ENCODE data around the gene SNCAIP.
"Not testable (repeated sequence)": the region's sequence is repeated elsewhere in the genome, so short reads cannot be mapped to it uniquely, and the experiment has no call there.

Gene SNCAIP

DNA sequence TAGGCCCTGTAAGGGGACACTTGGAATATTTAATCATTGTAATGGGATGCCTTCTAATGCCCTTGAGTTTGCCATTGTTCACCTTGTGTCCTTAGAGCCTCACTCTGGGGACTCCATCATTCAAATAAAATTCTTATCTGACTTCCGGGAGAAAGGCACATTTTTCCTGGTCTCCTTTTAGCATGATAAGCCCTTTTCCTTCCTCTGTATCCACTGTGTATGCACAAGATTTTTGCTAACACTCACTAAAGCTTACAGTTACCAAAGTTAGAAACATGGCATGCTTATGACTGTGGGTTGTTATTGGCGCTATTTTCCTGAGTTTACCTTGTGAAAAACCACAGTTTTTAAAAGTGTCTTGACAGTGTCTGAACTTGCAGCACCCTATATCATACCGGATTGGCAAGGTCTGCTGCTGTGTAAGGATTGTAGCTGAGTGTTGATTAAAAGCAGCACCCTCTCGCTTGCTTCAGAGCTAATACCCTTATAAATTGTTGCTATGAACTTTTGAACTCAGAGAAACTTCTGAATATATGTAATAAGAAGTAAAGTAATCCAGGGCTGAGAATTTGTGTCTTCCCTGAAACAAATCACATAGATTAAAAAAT is 46.4 kb downstream of the SNCAIP start:
- no peak for DNase-seq (ENCODE audit: low spot score)

GRCh38 chr5:122362361-122362760 is 50.3 kb downstream of the SNCAIP start:
- no peak for DNase-seq (ENCODE audit: low spot score)

GRCh38 chr5:122363623-122364022 is 51.6 kb downstream of the SNCAIP start:
- no peak for DNase-seq (ENCODE audit: low spot score)

DNA sequence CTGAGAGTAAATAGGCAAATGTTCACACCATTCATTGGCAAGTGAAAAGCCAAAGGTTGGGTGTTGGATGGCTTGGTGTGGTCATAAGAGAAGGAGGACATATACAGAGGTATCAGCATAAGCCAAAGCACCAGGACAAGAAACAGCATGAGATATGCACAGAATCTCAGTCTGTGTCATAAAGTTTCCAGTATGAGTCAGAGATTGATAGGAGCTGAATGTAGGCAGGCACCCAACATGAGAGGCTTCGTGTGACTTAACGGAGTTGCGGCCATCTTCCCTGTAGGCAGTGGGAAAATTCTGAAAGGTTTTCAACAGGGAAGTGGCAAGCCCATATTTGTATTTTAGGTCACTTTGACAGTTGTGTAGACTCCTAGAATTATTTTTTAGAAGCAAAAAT is 54.5 kb downstream of the SNCAIP start:
- DNase-seq (ENCODE audit: low spot score): no peak

- DNase-seq (ENCODE audit: low spot score): no peak
These were observed 55.4 kb downstream of the SNCAIP start for GRCh38 chr5:122367456-122367855.

GRCh38 chr5:122368510-122369251 is 56.6 kb downstream of the SNCAIP start:
- no peak for DNase-seq (ENCODE audit: low spot score)

DNA sequence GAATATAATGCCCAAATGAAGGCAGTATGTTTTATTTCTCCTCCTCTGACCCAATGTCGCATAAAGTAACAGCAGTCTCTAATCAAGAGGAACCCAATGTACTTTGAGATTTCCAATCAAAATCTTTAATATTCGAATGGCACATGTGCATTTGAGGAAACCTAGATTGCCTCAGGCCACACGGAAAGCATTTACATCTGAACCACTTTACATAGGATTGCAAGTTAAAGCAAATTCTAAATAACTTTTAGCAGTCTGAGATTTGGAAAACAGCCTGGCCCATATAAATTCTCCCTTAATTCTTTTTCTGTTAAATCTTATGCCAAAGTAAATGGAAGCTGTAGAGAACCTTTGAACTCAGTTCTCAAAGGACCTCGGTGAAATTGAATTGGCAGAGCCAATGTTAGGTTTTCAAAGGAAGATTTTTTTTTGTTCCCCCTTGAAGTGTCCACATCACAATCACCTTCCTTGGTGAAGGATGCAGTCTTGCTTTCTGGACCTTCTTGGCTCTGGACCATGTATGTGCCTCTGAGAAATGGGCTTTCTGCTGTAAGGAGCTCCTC is 57.3 kb downstream of the SNCAIP start:
- no peak for DNase-seq (ENCODE audit: low spot score)

- DNase-seq (ENCODE audit: low spot score): no peak
These were observed 59.6 kb downstream of the SNCAIP start for GRCh38 chr5:122371511-122372151.

- no peak for DNase-seq (ENCODE audit: low spot score)
These were observed 62.1 kb downstream of the SNCAIP start for GRCh38 chr5:122374110-122374509.

DNA sequence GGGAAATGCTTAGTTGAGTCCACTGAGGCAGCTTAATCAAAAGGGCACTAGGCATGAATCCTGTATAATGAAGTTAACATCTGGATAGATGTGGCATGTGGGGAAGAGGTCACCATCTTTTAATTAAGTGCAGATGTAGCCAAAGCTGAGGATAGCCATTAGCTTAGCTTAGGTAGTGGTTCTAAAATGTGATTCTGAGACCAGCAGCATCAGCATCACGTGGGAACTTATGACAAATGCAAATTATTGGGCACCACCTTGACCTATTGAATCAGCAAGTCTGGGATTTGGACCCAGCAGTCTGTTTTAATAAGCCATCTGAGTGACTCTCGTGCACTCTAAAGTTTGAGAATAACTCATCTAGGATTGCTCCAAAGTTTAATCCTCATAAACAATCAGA is 63.8 kb downstream of the SNCAIP start:
- DNase-seq (ENCODE audit: low spot score): no peak

DNA sequence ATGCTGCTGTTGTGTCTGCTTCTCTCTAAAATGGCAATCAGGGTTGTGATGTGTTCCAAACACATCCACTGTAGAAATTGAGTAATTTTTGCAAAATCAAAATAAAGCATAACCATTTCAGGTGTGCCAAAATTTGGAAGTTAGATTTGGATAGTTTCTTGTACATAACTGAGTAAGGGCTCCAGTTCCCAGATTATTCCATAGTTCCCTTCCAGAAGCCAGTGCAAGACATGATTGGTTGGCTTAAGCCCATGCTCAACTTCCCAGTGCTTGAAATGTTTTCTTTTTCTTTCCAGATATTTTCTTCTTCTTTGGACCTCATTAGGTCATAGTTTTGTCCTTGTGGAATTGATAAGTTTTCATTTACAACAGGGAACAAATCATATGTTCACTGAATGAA is 64.2 kb downstream of the SNCAIP start:
- no peak for DNase-seq (ENCODE audit: low spot score)

DNA sequence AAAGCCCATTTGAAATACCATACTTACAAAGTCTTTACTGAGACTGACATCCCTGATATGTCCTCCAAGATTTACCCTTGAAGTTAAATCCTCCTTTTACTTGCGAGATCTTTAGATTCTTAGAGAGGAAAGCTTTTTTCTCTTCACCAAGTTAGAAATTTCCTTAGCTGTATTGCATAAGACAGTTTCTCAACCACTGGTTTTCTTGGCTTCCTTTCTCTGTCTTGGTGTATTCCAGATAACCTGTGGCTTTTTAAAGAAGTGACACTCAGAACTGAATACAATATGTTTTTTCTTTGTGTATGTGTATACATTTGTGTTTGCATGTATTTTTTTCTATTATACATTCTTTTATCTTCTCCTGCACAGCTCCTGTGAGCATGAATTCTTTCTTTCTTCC is 65.0 kb downstream of the SNCAIP start:
- DNase-seq (ENCODE audit: low spot score): no peak

GRCh38 chr5:122382938-122383337 is 70.9 kb downstream of the SNCAIP start:
- not testable (repeated sequence) for DNase-seq (ENCODE audit: low spot score)

DNA sequence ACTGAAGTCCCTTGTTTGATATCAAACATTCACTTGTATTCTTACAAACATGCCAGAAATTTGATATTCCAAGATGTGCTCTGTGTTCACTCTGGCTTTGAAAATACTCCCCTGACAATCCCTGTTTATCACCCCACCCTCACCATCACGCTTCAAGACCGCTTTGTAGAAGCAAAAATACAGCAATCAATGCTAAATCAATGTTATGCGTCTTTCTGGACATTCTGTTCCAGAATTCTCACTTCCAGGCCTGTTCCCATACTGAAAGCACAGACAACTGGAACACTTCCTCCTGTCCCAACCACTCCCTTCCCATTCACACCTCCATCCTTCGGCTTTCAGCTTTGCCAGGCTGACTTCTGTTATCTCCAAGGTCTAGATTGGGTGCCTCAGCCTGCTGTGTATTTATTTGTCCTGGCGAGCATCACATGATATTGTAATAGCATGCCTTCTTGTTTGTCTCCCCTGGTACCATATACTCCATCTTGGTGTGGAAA is 72.8 kb downstream of the SNCAIP start:
- no peak for DNase-seq (ENCODE audit: low spot score)

DNA sequence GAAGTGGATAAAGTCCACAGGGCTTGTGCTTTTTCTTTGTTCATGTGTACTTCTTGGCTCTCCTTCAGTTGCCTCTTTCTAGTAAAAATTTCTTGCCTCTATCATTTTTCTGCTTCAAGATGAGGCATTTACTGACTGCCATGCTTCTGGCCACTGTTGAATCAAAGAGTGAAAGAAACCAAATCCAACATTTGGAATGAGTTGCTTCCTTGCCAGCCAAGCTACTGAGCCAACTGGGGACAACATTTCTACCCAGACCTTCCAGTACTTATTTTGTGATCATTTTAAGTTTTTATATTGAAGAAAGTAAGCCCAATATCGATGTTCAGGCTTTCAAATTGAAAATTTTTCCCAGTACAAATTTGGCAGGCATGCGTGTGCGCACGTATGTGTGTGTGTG is 73.2 kb downstream of the SNCAIP start:
- no peak for DNase-seq (ENCODE audit: low spot score)

DNA sequence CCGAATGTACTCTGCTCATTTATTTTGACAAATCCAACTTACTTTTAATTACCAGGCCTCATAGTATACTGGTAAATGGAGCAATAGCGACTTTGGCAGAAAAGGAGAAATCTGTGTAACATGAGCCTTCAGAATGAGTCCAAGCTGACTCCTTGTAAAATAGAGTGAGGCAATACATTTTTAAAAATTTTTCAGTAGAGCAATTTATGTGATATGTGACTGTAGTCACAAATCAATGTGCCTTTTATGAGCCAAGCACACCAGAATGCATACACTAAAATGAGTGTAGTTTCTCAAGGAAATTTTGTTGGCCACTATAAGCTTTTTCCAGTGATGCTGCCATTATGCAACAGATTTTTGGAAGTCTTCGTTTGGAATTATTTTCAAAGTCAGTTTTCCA is 73.8 kb downstream of the SNCAIP start:
- DNase-seq (ENCODE audit: low spot score): no peak

DNA sequence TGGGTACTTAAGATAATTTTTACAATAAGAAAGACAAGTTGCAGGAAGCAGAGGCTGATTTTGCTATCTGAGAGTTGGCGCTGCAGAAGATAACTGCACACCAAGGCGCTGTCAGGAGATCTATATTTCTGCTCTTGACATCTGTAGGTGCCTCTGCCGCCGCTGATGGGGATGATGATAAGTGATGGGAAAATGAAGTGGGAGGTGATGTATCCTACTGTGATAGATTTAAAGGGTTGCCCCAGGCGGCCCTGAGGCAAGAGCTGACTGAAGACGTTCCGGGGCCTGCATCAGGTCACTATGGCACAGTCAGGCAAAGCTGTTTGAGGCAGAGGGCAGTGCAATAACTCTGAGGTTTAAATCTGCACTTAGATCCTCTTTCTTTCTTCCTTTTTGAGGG is 78.1 kb downstream of the SNCAIP start:
- no peak for DNase-seq (ENCODE audit: low spot score)

GRCh38 chr5:122390694-122391093 is 78.7 kb downstream of the SNCAIP start:
- no peak for DNase-seq (ENCODE audit: low spot score)

DNA sequence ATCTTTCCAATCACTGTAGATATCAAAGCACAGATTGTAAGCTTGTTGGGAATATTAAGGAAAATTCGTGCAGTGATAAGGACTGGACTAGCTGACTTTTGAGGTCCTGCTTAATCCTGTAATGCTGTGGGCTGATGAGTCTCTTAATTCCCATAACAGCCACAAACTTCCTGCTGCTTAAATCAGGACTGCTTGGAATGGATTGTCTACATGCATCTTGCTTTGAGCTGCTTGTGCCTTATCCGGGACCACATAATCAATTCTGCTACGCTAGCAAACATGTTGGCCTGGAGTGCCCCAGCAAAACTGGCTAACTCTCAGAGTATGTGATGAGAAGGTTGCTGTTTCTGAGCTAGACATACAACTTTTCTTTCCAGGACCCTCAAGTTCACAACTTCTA is 79.6 kb downstream of the SNCAIP start:
- no peak for DNase-seq (ENCODE audit: low spot score)

GRCh38 chr5:122392224-122392623 is 80.2 kb downstream of the SNCAIP start:
- no peak for DNase-seq (ENCODE audit: low spot score)

GRCh38 chr5:122392824-122393223 is 80.8 kb downstream of the SNCAIP start:
- DNase-seq (ENCODE audit: low spot score): no peak

DNA sequence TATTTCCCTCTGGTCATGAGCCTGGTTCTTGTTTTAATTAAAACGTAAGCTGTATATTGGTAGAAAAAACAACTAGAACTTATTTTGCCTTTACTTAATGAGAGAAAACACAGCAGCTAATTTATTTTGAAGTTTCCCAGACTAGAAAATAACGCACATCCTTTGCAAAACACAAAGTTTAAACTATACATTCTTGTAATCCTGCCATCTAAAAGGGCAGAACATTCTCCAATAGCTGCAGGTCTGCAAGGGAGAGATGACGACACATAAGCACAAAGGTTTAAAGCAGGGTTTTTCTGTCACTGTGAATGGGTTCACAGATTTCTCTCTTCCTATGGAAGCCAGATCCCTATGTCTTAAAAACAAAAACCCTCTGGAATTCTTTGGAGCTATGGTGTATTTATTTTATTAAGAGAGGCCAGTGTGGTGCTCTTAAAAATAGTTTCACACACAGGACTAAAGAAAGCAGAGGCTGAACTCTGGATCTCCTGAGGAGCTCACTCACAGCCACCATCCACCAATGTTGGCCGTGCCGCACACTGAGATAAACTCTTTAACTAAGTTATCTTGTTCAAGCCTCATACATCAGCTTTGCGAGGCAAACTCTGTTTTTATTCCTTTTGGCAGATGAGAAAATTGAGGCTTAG is 82.4 kb downstream of the SNCAIP start:
- no peak for DNase-seq (ENCODE audit: low spot score)

- no peak for DNase-seq (ENCODE audit: low spot score)
These were observed 86.0 kb downstream of the SNCAIP start for GRCh38 chr5:122398016-122398415.
